Measurements from ENCODE around the gene MYO1D.

- no peak for TF ChIP-seq SIN3A (IDR thresholded peaks at IDR 0.05; ENCODE audit: low read depth)
- TF ChIP-seq EZH2 (IDR thresholded peaks at IDR 0.05), result no peak
- TF ChIP-seq ELF1 (IDR thresholded peaks at IDR 0.05; ENCODE audit: borderline replicate concordance, low read depth), result no peak
- TF ChIP-seq CTCF (IDR thresholded peaks at IDR 0.05 in 2 of 3, conservative IDR thresholded peaks at IDR 0.05 in 1 of 3; ENCODE audit: borderline replicate concordance in 1 of 3, insufficient read depth in 1 of 3, low read depth in 2 of 3, low read length in 2 of 3), result no peak
- no peak for TF ChIP-seq CBX3 (IDR thresholded peaks at IDR 0.05; ENCODE audit: low read depth)
- no peak for TF ChIP-seq YY1 (IDR thresholded peaks at IDR 0.05; ENCODE audit: extremely low read depth, insufficient replicate concordance, low read depth, low read length)
- no peak for TF ChIP-seq POLR2A (IDR thresholded peaks at IDR 0.05; ENCODE audit: borderline replicate concordance, extremely low read depth, insufficient read depth, insufficient read length)
- no peak for TF ChIP-seq POLR2AphosphoS5 (IDR thresholded peaks at IDR 0.05; ENCODE audit: low read depth, low read length)
- no peak for TF ChIP-seq EZH2phosphoT487 (IDR thresholded peaks at IDR 0.05; ENCODE audit: borderline replicate concordance)
Observed at GRCh38 chr17:32512328-32512727, 364.6 kb downstream of the MYO1D start.

All from HCT116 (cell line).